Activated CD4-positive, alpha-beta T cell treated with anti-CD3 and anti-CD28 coated beads for 48 hours (primary cell): ENCODE data around the gene TEX30.

Experiments used
- DNase-seq: peaks from one replicate; pipeline ENCODE4 v3.0.0-alpha.2; 2020

TEX30 gene

DNA sequence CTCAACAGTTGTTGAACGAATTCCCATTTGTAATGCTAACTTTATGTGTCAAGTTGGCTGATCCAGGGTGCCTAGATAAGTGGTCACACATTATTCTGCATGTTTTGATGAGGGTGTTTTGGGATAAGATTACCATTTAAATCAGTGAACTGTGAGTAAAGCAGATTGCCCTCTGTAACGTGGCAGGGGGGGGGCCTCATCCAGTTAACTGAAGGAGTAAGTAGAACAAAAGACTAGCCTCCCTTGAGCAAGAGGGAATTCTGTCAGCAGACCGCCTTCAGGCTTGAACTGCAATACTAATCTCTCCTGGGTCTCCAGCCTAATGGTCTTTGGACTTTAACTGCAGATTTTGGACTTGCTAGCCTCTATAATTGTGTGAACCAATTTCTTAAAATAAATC, 4.2 kb upstream of the TEX30 start:
- no peak for DNase-seq

DNA sequence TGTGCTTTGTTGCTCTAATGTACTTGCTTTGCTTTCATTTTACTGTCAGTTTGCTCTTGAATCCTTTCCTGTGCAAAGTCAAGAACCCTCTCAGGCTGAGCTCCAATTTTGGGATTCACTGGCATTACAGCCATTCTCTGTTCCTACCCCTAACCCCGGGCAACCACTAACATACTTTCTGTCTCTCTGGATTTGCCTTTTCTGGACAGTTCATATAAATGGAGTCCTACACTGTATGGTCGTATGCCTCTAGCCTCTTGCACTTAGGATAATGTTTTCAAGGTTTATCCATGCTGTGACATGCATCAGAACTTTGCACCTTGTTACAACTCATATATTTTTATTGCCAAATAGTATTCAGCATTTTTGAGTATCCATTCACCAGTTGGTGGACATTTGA, 2.7 kb upstream of the TEX30 start:
- no peak for DNase-seq

DNA sequence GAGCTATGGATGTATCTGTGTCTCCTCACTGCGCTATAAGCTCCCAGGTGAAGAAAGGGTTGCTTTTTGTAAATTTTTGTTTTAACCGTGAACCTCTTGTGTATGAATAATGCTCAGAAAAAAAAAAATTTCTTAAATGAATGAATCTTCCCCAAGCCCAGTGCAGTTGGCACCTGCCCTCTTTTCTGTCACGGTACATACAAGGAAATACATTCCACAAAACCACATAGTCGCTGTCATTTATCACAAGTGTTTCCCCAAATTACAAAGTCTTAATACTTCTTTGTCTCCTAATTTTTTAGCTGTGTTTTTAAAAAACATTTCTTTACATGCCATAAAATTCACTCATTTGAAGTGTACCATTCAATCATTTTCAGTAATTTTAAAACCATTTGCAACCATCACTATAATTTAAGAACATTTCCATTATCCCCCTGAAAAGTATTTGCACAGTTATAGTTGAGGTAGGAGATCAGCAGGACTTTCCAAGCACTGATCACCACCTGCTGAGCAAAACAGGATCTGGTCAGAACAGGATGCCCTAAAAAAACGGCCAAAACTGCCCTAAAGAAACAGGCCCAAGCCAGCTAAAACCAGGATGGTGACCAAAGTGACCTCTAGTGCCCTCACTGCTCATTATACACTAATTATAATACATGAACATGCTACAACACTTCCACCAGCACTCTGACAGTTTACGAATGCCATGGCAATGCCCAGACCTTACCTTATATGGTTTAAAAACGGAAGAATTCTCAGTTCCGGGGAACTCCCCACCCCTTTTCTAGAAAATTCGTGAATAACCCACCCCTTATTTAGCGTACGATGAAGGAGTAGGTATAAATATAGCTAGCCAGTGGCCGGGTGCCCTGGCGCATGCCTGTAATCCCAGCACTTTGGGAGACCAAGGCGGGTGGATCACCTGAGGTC, 1.3 kb upstream of the TEX30 start:
- DNase-seq, result no peak

DNA sequence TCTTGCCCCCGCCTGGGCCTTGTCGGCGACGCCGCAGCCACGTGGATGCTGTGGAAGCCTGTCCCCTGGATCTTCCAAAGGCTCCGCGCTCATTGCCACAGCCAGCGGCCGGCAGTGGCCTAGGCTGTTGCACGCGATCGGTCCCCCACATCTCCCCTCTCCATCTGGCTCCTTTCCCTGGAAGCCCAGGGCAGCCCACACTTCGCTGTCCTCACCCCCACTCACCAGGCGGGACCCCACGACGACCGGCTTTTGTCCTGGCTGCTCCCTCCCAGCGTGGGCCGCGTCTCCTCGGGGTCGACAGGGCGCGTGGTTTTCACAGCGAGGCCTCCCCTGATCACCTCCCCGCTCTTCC, 605 bp upstream of the TEX30 start:
- DNase-seq, result no peak

DNA sequence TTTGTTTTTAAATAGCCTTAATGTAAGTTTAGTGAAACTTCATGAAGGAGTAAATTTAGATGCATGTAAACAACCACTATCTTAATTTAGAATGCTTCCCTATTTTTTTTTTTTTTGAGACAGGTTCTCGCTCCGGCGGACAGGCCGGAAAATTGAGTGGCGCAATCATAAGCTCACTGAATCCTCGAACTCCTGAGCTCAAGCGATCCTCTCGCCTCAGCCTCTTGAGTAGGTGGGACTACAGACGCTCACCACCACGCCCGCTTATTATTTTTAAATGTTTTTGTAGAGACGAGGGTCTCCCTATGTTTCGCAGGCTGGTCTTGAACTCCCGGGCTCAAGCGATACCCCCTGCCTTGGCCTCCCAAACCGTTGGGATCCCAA, 1.6 kb downstream of the TEX30 start:
- DNase-seq, result no peak

DNA sequence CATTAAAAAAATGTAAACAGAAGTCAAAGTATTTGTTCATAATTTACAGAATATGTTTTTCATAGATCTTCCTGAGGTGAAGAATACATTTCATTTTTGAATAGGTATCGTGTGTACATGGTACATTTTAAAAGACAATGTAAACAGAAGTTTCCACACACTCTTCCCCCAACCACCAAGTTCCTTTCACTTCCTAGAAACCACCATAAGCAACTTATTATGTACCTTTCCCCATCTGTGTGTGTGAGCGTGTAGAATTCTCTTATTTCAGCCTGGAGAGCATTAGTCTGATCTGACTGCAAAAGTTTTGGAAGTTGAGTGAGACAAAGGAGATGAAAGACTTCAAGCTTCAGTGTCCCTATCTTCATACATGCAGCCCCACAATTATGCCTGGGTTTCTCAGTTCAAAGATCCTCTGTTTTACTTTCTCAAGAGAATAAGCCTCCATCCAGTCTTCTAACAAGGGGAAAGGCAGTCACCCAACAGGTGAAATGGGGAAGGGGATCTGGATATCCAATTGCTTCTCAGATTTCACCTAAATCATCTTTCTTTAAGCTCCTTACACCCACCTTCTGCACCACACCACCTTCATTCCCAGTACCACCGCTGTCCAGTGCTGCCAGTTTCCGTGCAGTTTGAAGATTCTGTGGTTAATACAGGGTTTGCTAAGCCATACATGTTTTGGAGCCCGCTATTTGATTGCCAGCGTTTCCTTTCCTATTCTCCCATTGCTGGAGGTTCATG, 2.1 kb downstream of the TEX30 start:
- no peak for DNase-seq

DNA sequence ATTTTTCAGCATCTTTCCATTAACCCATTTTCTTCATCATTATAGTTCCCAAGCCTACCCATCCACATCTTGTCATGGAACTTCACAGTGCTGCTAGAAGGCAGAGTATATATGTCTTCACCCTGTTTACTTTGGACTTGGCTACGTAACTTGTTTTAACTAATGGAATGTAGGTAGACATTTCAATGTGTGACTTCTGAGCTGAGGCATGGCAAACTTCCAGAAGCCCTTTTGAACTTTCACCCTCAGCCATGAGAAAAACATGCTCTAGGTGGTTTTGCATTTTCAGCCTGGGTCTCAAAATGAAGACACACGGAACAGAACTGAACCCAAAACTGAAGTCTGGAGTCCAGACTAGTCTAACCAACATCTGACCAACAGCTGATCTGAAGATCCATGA, 3.2 kb downstream of the TEX30 start:
- DNase-seq, result no peak

DNA sequence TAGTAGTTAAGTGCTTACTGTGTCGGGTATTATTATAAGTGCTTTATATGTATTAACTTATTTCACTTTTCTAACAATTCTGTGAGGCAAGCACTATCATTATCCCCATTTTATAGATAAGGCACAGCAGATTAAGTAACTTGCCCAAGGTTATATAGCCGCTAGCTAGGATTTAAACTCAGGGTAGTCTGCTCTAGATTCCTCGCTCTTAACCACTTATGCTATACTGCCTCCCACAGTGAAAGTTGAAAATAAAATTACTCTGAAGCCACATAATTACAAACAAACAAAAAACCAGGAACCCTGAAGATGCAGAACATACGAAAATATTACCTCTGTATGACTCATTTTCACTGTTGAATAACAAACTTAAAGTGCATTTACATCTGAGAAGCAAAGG, 3.9 kb downstream of the TEX30 start:
- no peak for DNase-seq

DNA sequence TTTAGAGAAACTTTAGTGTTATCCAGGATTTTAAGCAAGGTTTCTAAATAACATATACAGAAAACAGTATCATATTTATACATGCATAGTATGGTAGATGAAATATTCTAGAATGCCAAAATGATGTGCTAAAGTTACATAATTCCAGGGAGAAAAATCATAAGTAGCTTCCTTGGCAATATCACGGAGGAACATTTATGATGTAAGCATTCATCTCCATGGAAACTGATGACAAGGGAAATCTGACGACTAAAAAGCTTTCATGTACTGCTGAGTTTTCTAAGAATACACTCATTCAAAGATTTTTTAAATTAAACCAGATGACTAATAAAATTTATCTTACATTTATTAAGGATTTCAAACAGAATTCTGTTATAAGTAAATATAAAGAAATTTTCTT, 4.7 kb downstream of the TEX30 start:
- no peak for DNase-seq

DNA sequence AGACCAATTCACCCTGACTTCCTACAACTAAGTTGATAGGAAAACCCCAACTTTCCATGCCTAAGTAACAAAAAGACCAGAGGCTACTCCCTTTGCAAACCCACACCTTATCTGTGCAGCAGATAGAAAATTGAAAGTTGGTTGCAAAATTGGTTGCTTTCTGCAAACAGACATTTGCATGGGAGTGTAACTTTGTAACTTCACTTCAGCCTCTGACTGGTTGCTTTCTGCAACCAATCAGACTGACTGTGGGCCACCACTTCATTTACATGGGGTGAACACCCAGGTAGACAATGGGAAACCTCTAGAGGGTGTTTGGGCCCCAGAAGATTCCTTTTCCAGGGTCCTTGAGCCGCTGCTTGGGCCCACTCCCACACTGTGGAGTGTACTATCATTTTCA, 9.8 kb downstream of the TEX30 start:
- no peak for DNase-seq

DNA sequence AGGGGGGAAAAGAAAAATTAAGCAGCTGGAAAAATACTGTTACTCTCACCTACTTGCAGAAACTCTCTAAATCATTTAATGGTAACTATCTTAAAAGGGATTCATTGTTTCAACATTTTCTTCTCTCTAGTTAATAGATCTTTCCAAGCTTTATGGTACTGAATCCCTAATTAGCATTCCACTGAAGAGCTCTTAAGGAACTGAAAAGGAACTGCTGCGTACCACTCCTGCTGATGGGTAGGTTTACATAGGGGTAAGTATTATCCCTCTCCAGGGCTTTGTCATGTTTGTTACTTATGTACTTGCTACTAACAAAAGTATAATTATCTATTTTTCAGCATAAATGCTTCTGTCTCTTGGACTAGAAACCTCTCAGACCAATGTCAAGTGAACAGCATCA, 12.5 kb downstream of the TEX30 start:
- no peak for DNase-seq

DNA sequence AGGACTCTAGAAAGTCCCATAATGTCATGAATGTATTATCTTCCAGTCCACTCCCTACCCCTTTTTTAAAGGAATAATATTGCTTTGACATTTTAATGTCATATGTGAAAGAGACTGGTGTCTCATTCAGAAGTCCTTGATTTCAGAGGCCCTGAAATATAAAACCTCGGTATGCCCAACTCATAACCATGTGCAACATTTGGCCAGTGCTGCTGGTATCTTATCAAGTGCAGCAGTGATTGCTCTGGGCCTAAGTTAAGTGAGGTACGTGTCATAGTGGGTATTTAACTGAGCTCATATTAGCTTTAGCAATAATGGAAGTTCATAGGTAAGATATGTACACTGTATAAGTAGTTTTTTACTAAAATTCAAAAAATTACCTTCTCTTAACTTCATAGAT, 14.7 kb downstream of the TEX30 start:
- DNase-seq, result no peak

DNA sequence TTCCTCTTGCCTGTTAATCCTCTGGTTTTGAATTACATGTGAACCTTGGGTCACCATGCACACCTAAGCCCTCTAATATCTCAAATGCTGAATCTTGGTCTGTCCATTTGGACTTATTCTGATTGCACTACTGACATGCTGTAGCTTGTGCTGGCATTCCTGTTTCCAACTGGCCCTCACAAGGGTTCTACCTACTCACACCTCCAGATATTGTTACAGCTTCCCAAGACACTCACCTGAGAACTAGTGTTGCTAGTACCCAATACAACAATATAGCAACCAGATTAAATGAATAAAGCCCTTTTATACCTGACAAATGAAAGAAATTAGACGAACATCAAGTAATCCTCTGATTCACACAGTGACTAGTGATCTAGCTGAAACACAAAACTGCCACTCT, 16.6 kb downstream of the TEX30 start:
- DNase-seq, result no peak

DNA sequence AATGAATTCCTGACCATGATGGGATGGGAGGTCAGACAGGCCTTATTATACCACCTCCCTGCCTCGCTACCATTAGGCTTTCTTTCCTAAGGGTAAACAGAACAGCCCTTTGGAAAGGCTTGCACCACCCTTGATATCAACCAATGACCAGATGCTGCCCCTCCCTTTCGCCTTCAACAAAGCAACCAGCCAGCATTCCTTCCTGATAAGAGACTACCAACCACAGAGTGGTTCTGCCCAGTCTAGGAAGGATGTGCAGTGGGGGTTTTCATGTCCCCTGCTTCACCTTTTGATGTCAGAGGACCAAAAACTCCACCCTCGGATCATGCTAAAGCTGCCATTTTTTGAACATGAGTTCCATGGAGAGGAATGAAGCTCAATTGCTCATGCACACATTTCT, 21.7 kb downstream of the TEX30 start:
- no peak for DNase-seq

DNA sequence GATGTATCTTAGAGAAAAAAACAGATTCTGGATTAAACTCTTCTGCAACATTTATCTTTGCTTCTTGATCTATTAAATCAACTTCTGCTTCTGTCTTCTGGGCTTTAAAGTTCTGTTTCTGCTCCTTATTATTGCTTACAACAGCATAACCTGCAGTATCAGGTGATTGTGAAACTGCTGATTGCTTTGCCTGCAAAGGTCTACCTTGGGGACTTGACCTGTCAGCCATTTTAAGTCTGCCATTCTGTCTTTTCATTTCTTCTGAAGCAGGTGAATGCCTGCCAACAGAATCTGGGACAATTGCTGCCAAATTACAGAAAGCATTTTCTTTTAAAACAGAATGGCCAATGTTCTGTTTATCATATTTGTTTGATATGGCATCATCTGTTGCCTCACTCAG, 31.1 kb downstream of the TEX30 start:
- DNase-seq, result no peak

DNA sequence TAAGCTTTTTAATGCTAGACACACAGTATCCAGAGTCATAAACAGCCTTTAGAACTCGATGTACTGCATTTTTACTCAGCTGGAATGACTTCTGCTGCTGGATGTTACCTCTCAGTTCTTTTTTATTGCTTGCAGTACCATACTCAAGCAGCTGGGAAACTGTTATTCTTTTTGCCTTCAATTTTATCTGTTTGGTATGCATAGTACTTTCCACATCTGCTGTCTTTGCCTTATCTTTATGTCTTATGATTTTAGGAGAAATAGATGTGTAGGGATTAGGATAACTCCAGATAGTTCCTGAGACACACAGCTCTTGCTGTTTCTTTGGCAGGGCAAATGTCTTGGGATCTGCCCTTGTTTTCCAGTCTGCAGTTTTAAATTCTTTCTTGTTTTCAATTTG, 31.5 kb downstream of the TEX30 start:
- DNase-seq, result no peak

DNA sequence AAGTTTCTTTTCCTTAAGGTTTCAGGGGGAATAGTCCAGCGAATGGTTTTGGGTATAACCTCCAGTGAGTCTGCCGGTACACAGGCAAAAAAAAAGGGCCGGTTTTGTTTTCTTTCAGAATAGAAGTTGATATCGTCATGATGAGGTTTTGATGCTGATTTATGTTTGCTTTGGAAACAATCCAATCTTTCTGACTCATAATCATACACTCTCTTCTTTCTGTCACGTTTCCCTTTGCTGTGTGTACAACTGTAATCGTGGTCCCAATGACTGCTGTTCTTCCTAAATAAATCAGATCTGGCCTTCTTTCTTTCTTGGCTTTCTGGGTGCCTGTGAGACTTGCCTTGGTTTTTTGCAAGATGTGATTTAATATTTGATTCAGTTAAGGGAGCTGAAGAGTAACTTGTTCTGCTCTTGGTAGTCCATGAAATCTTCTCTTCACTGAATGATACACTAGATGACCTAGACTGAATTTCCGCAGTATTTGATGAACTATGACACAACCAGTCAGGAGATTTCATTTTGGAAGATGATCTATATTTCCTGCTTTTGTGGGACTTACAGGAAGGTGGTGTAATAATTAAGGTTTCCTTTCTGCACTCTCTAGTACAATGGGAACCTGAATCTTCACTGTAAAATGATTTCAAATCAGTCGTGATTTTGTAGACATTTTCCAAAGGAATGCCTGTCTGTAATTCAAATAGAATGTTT, 43.9 kb downstream of the TEX30 start:
- DNase-seq, result no peak

DNA sequence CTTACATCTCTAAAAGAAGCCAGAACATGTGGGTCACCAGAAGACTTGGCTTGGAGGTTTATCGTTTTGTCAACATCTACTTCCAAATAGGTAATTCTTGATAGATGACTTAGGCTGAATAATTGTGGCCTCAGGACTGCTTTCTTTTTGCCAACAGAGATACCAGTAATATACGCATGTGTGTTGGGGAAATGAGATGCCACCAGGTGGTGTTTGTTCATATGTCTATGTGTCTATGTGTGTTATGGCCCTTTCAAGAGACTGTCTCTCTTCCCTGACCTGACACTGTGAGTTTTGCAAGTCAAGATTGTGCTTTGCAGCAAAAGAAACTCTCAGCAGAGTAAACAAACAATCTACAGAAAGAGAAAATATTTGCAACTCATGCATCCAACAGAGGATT, 47.2 kb downstream of the TEX30 start:
- no peak for DNase-seq

DNA sequence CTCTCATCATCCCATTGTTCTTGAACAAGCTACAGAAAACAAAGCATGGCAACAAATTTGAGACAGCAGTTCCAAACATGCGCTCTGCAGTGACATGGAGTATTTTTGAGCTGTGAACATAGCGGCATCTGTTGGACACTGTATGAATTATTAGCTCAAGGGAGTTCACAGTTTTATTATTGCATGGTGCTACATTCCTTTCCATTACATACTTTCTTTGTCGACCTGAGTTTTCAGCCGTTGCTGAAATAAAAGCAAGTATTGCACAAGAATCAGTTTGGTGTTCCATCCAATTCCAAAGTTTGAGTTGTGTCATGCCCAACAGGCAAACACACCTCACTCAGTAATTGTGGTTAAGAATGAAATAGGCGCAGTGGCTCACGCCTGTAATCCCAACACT, 48.7 kb downstream of the TEX30 start:
- DNase-seq, result no peak

DNA sequence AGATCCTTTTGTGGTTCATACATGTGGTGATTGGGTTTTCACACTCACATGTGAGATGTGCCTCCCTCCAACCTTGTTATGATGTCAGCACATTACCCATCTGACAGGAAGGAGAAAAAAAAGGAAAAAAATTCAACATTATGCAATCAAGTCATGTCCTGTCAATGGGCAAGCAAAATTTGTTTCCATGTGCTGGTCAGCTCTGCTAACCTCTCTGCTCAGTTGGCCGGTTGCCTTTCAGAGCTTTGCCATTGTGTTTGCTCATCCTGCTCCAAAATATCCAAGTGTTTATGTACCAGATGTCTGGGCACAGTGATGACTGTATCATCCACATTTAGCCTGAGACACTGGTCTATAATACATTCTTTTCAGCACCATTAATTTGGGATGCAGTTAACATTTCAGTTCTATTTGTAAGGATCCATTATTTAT, 51.8 kb downstream of the TEX30 start:
- DNase-seq, result no peak

DNA sequence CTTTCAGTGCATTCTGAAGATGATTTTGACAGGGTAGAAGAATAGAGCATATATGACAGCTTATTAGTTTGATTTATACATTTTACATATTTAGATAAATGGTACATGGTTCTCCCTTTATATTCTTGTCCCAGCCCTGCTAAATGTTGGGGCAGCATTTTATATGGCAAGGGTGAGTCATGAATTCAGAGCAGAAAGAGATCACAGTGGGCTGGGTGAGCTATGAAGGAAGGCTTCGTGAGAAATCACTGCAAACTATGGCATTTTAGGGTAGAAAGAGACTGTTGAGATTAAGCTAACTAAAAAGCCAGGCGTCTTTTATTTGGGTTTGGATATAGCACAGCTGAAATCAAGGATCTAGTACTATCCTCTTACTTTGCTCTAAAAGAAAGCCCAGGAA, 54.8 kb downstream of the TEX30 start:
- DNase-seq, result no peak
